COR-L47 (cell line): ENCODE measurements around the gene GLT6D1.
"Not testable (repeated sequence)": the region's sequence is repeated elsewhere in the genome, so short reads cannot be mapped to it uniquely, and the experiment has no call there.

Source experiments
- DNase-seq: peaks from one replicate; lab custom pipeline; 2025; lab: John Stamatoyannopoulos, UW

The GLT6D1 gene

DNA sequence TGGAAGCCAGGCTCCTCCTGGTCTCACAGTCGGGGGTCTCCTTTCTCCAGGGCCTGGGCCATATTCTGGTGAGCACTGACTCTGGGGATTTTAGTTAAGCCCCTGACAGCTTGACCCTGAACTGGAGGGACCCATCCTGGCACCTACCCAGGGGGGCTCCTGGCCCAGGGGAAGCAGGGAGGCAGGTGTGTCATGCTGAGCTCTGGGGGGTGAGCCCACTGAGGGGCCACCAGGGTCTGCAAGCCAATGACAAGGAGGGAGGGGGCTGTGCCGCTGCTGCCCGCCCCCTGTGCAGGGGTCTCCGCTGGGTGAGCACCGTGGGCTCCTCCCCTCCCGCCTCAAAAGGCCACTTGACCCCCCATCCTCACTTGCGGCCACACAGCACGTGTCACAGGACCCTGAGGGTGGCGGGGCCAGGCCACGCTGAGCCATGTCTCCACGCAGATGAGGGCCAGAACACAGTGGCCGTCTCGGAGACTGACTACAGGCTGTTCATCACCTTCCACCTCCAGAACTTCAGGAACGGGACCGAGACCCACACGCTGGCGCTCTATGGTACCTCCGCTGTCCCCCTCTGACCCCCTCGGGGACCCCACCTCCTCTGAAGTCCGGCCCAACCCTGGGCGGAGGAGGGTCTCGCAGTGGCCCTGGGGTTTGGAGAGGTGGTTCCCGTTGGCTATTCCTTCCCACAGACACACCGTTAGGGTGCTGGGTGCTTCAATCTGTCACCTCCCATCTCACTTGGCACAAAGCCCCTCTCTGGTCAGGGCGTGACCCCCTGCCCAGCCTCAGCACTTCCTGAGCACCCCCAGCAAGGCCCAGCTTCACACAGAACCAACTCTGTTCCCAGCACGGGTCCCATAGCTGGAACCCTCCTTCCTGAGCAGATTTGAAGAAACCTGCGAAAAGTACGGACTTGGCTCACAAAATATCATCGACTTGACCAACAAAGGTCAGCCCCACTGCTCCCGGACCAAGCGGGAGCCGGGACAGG is 25.8 kb upstream of the GLT6D1 start:
- DNase-seq, result no peak

DNA sequence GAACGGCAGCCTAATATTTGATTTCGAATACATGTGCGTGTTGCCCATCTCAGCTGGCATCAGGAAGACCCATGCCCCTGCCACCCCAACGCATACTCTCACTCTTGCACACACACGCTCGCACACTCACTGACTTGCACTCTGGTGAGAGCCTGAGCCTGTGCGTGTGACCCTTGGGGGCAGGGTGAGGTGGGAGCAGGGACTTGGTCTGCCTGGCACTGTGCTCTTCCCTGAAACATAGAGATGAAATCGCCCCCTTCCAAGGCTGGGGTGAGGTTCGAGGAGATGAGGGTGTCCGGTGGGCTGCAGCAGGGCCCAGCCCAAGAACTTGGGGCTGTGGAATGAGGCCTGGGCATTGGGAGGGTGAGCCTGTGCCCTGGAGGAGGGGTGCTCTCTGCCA is 24.9 kb upstream of the GLT6D1 start:
- DNase-seq, result no peak

DNA sequence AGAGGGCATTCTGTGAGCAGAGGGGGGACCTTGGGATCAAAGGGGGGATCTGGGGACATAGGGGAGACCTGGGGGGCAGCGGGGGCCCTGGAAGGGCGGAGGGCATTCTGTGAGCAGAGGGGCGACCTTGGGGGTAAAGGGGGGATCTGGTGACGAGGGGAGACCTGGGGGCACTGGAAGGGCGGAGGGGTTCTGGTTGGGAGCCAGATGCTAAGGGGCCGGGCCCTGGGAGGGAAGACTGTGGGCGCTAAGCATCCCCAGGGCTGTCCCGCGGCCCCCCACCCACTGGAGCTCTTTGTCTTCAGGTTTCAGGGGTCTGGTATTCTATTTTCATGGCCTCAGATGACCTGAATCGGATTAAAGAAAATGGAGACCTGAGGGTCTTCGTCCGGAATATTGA is 24.5 kb upstream of the GLT6D1 start:
- no peak for DNase-seq

DNA sequence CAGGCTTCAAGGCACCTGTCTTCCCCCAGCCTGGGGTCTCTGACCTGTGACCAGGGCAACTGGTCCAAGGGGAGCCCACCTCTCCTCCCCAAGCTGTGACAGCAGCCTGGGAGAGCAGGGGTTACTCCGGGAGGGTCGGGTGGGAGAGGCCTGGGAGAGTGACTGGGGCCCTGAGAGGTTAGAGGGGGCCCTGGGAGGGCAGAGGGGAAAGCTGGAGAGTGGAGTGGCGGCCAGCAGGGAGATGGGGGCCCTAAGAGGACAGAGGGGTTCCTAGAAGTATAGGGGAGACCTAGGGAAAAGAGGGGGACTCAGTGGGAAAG is 24.1 kb upstream of the GLT6D1 start:
- DNase-seq, result no peak

GRCh38 chr9:135662758-135663450 is 23.6 kb upstream of the GLT6D1 start, which contains the start of gene LCN9:
TSS of gene LCN9 (plus strand) at chr9:135663309. CDS start at chr9:135663322, 13 bp downstream.
- DNase-seq, result no peak

DNA sequence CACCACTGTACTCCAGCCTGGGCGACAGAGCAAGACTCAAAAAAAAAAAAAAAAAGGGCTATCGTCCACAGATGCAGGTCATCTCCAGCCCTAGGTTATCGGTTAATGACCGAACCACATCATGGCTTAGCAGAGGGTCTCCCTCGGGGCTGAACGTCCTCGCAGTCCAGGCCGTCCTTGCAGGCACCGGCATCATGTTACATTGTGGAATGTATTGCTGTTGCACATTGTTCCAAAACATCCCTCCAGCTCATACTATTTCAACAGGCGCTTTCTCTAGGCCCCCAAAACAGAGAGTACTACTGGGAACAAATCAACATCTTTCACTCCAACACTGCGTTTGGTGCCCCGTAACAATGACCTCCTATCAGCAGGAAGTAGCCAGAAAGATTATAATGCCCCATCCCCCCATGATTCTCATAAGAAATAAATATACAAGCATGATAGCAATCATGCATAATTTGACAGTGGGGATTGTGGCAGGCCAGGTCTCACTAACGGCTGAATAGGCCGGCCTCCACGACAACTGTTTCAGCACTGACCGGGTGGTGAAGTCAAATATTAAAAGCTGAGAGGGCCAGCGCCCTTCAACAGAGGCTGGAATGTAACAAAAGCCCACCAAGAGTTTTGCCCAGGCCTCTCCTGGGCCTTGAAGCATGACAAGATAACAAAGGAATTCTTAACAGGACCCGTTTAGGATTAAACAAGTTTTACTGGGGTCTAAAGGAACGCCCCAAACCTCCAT is 22.6 kb upstream of the GLT6D1 start:
- no peak for DNase-seq

- no peak for DNase-seq
Measured at GRCh38 chr9:135660407-135660806, 21.1 kb upstream of the GLT6D1 start.

DNA sequence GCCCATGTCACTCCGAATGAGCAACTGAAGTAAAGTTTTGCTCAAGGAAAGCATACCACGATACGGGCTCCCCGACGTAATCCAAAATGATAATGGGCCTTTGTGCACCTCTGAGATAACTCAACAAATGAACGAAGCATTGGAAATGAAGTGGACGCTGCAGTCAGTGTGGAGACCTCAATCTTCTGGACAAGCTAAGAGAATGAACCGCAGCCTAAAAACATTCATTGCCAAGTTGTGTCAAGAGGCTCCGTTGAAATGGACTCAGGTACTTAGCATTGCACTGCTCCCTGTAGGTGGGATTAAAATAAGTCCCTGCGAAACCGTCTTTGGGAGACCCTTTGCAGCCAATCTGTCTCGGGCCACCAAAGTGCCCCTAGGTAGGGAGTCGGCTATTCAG is 19.9 kb upstream of the GLT6D1 start:
- no peak for DNase-seq

DNA sequence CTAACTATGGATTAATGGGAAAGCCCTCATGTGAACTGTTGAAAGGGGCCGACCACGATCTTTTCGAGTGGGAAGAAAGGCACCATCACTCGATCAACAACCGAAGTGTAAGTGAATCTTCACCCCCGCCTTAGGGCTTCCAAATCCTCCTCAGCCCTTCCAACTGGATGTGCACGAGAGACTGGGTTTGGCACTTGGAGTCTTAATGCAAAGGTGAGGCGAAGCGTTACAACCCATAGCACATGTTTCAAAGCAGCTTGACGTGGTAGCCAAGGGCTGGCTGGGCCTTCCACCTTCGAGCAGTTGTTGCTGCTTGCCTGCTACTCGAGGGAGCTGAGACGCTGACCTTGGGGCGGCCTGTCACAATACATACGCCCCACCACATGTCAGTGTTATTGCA is 18.1 kb upstream of the GLT6D1 start:
- DNase-seq, result no peak

DNA sequence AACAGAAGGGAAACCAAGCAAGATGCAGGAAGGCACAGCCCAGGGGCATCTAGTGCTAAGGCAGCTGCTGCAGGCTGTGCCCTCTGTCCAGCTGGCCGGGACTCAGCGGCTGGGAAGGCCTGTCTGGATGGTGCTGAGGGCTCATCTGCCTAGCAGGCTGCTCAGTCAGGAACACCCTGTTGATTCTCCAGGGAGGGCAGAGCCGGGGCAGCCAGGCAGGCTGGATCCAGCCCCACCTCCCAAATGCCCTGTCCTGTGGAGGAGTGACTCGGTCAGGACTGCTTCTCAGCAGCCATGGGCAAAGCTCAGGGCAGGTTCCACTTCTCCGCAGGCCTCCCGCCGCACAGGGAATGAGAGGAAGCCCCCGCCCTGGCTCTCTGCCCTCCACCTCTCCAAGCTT is 16.0 kb upstream of the GLT6D1 start:
- no peak for DNase-seq

GRCh38 chr9:135650408-135650807 is 11.1 kb upstream of the GLT6D1 start:
- no peak for DNase-seq

DNA sequence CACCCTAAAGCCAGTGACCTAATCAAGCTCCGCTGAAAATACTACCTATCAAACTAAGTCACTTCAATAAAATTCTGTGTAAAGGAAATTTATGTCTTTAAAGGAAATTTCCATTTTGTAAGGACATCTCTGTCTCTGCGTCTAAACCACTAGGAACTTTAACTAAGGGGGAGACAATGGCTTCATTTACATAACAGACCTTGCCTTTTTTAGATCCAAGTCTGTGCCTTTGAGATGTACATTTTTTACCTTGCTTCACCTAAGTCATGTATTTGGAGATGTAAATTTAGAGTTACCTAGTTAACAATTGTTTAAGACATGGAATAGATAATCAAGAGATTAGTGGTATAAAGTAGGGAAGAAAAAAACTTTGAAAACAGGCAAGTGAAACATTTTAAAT is 10.2 kb upstream of the GLT6D1 start:
- DNase-seq, result no peak

DNA sequence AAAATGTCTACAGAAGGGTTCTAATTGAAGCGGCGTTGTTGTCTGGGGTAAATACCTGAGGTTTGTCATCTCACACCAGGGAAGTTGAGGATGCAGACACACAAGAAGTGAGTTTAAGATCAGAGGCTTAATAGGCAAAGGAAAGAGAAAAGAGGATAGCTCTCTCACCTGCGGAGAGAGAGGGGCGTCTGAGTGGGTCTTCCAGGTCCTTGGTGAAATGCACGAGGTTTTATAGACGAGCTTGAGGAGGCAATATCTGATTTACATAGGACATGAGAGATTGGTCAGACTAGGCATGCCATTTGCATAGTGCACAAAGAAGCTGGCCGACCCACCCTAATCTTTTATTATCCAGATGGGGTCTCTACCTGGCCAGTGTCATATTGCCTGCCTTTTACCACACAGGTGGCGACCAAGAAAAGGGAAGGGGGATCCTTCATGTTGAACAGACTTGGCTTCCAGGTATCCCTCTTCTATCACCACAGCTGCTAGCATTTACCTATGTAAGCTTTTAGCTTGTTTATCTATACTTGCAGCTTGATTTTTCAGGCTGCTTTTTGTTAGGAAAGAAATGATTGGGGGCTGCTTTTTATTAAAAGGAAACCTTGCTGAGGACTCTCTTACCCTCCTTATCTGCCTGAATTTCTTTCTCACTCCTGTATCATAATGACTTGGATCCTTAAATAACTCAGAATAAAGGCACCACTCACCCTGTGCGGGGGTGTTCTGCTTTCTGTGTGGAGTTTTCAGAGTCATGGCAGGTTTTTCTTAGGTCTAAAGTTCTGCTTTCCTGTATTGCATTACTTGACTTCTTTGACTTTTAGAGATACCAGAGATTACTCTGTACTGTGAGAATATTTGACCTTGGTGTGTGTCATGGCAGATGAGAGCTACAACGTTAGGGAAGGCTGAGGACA is 9.4 kb upstream of the GLT6D1 start:
- DNase-seq, result no peak

GRCh38 chr9:135647884-135648283 is 8.5 kb upstream of the GLT6D1 start:
- DNase-seq, result no peak

DNA sequence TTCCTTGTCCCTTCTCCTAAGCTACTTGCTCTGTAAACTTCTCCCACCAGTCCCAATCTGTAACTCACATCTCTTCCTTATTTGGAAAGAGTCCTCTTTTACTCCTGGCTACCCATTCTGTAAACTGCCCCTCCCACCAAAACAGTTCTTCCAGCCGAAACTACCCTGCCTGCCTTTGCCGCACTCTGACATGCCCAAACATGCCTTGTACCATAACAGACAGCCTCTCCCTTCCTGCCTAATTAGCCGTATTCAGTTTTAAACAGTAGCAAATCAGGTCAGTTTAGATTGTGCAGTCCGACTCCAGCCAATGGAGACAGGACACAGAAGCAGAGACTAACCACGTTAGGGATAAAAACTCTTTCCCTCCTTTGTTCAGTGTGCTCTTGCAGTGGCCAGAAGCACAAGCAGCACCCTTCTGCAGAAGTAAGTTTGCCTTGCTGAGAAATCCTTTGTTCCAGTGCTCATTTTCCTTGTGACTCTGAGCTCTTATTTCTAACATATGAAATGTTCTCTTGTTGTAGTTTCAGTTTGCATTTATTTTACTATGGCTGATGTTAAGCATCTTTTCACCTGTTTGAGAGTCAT is 5.4 kb upstream of the GLT6D1 start:
- DNase-seq, result no peak

- DNase-seq, result no peak
Measured at GRCh38 chr9:135641745-135642144, 2.4 kb upstream of the GLT6D1 start.

DNA sequence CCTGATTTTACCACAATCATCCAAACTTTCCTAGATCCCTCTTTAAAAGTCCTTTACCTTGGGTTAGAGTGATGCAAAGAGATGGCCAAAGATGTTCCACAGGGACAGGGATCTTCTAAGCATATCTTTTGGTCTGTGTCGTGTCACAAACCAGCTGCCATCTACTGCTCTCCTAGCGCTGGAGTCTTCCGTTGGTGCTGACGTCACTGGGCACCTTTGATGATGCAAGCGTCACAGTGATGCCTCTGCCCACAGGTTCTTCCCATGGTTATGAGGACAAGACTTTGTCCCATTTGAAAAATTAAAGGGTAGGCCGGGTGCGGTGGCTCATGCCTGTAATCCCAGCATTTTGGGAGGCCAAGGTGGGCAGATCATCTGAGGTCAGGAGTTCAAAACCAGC is 1.7 kb upstream of the GLT6D1 start:
- no peak for DNase-seq

GRCh38 chr9:135636930-135637530 is 2.3 kb downstream of the GLT6D1 start:
- DNase-seq, result not testable (repeated sequence)

DNA sequence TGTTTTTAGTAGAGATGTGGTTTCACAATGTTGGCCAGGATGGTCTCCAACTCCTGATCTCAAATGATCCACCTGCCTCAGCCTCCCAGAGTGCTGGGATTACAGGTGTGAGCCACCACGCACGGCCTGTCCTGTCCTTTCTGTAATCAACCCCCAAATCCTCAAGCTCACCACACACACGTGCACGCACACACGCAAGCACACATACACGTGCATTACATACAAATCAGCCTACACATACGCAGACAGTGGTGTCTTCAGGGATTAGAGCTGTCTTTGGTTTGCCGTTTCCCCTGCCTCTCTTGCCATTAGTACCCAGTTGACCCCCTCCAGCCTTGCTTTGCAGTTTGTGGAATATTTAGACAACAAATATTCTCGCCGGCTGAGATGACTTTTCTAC is 6.5 kb downstream of the GLT6D1 start:
- DNase-seq, result no peak

DNA sequence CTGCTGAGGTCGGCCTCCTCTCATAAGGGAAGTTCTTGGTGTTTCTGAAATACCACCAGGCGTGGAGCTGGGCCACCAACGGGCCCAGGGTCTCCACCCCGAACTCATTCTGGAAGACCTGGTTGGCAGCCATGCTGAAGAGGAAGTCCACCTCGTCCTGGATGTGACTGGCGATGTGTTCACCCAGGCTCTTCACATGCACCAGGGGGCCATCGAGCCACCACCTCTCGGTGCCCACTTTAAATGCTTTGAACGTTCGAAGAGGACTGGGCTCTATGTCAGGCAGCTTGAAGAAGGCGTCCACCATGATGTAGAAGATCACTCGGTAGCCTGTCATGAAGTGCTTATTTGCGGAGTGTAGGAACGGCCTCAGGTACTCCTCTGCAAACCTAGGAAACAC is 15.1 kb downstream of the GLT6D1 start:
- no peak for DNase-seq
